A673 (cell line): Measurements from ENCODE around the gene ASB17. TPM values are rescaled to one million over a fixed set of nuclear protein-coding genes. Genes with fewer than 3 reads are reported as not detected.
"Not testable (repeated sequence)": the region's sequence is repeated elsewhere in the genome, so short reads cannot be mapped to it uniquely, and the experiment has no call there.

ENCODE experiments used
- BruUV-seq: library from RNA; stranded (reverse); fragments of 400-500 nt; replicated peaks from 2 replicates; lab custom pipeline; 2021; lab: Mats Ljungman, UMichigan
- CTCF ChIA-PET: fragments of 300-600 bp; sonication (Branson Sonifier 250); formaldehyde crosslinking; loops from one replicate; lab custom pipeline; 2022; ENCODE audit warnings: antibody characterized with exemption; lab: Charles Lee
- POLR2A ChIA-PET: fragments of 300-600 bp; sonication (Branson Sonifier 250); formaldehyde crosslinking; loops from one replicate; lab custom pipeline; 2022; ENCODE audit warnings: antibody characterized with exemption; ENCODE audit not compliant: low non-redundant PET; lab: Charles Lee
- DNase-seq: peaks from one replicate; pipeline ENCODE4 v3.0.0-alpha.2; 2015; ENCODE audit warnings: low spot score
- H3K27ac ChIP-seq: fragments of 200-600 bp; sonication (generic); 2 replicates; pipeline ENCODE4 v1.5.1; 2016; ENCODE audit warnings: mixed run types, low read depth, mild to moderate bottlenecking, mixed read lengths, antibody characterized with exemption, low read length; ENCODE audit not compliant: poor library complexity, severe bottlenecking
- H3K27me3 ChIP-seq: fragments of 200-600 bp; sonication (generic); replicated peaks from 2 replicates; pipeline ENCODE4 v1.6.1; 2017; ENCODE audit warnings: mixed run types, low read depth, mild to moderate bottlenecking, mixed read lengths, antibody characterized with exemption, low read length; ENCODE audit not compliant: insufficient read depth, poor library complexity
- H3K36me3 ChIP-seq: fragments of 200-600 bp; sonication (generic); 2 replicates; pipeline ENCODE4 v1.6.1; 2016; ENCODE audit warnings: mixed run types, mild to moderate bottlenecking, mixed read lengths, antibody characterized with exemption, low read length; ENCODE audit not compliant: insufficient read depth, poor library complexity, severe bottlenecking
- H3K4me1 ChIP-seq: fragments of 200-600 bp; sonication (generic); 2 replicates; pipeline ENCODE4 v1.6.1; 2017; ENCODE audit warnings: mixed run types, mild to moderate bottlenecking, mixed read lengths, antibody characterized with exemption, low read length; ENCODE audit not compliant: insufficient read depth, poor library complexity, severe bottlenecking
- H3K4me3 ChIP-seq: fragments of 200-600 bp; sonication (generic); 2 replicates; pipeline ENCODE4 v1.5.1; 2016; ENCODE audit warnings: low read depth, mixed run types, mild to moderate bottlenecking, mixed read lengths, low read length; ENCODE audit not compliant: poor library complexity, severe bottlenecking
- H3K9me3 ChIP-seq: fragments of 200-600 bp; sonication (generic); 2 replicates; pipeline ENCODE4 v1.6.1; 2016; ENCODE audit warnings: mixed run types, low read depth, mild to moderate bottlenecking, mixed read lengths, antibody characterized with exemption, low read length; ENCODE audit not compliant: poor library complexity, severe bottlenecking
- EZH2 ChIP-seq: fragments of 200-600 bp; sonication (generic); IDR thresholded peaks from 2 replicates; pipeline ENCODE4 v1.6.1; 2017; ENCODE audit warnings: borderline replicate concordance, low read depth, mild to moderate bottlenecking, mixed read lengths, antibody characterized with exemption, low read length; ENCODE audit not compliant: poor library complexity, severe bottlenecking
- intact Hi-C: fragments of 100-400 bp; cut with micrococcal nuclease; formaldehyde crosslinking; loops from one replicate; pipeline ENCODE4 v1.10.0; 2022; ENCODE audit not compliant: unreplicated experiment
- total RNA-seq: library from RNA; stranded (reverse); gene quantifications from 2 replicates; pipeline ENCODE4 v1.2.3, GENCODE V29; 2021
- TF ChIP-seq, protein P1 (sequence below): fragments of 300-800, 200-600 bp; sonication (generic); conservative IDR thresholded peaks from 2 replicates; pipeline ENCODE4 v1.5.1; 2017; ENCODE audit warnings: low read depth, mild to moderate bottlenecking, antibody characterized with exemption, low read length, moderate library complexity, mixed read lengths

Gene ASB17
- total RNA-seq, 1 experiment from 2014 or later, result not detected

DNA sequence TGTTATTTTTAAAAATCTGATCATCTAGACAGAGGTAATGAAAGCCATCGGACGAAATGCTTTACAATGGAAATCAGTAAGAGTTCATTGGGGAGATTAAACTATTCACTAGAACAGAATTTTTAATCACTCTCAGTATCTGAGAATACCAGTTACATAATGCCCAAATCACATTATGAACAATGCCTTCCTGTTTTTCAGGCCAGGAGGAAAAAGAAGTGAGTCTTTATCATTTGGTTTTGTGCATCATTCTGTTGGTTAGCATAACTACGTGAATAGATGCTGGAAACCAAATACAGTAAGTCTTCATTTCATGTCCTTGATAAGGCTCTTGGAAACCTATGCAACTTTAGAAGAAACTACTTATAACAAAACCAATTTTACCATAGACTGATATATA, 18.0 kb upstream of the ASB17 start:
- Histone ChIP-seq H3K27ac (no peak overlapping the region), H3K4me1 (no peaks in the 10 kb centered on the region), H3K27me3 (no peaks in the 10 kb centered on the region), H3K4me3 (no peak overlapping the region), H3K36me3 (no peaks in the 10 kb centered on the region), H3K9me3 (no peaks in the 10 kb centered on the region)
- DNase-seq, result no peak
- TF ChIP-seq, protein P1, sequence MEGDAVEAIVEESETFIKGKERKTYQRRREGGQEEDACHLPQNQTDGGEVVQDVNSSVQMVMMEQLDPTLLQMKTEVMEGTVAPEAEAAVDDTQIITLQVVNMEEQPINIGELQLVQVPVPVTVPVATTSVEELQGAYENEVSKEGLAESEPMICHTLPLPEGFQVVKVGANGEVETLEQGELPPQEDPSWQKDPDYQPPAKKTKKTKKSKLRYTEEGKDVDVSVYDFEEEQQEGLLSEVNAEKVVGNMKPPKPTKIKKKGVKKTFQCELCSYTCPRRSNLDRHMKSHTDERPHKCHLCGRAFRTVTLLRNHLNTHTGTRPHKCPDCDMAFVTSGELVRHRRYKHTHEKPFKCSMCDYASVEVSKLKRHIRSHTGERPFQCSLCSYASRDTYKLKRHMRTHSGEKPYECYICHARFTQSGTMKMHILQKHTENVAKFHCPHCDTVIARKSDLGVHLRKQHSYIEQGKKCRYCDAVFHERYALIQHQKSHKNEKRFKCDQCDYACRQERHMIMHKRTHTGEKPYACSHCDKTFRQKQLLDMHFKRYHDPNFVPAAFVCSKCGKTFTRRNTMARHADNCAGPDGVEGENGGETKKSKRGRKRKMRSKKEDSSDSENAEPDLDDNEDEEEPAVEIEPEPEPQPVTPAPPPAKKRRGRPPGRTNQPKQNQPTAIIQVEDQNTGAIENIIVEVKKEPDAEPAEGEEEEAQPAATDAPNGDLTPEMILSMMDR, result no peak
- TF ChIP-seq EZH2, result no peak
- ChIA-PET POLR2A (interaction anchor here (0.6 kb wide), 1 partner anchor 667 kb away, joined by 3 read pairs; no protein-coding TSS in a partner anchor), CTCF (no interaction called here)
- BruUV-seq, result no TSS peak
- intact Hi-C loops, result no loop called here

DNA sequence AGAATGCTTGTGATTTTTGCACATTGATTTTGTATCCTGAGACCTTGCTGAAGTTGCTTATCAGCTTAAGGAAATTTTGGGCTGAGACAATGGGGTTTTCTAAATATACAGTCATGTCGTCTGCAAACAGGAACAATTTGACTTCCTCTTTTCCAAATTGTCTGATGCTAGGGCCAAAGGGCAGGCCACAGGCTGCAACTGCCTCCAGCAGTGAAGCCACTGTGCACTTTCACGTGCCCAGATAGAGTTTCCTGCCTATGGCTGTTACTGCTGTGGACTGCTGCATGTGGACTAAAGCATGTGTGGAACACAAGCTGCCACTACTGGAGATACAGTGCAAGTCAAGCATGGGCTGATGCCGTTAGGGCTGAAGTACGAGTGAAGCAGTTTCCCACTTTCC, 10.8 kb upstream of the ASB17 start:
- H3K27ac ChIP-seq, H3K4me1 ChIP-seq, intact Hi-C loops, H3K36me3 ChIP-seq, H3K27me3 ChIP-seq, DNase-seq, H3K9me3 ChIP-seq, BruUV-seq, POLR2A ChIA-PET, H3K4me3 ChIP-seq, CTCF ChIA-PET: not testable (repeated sequence)

DNA sequence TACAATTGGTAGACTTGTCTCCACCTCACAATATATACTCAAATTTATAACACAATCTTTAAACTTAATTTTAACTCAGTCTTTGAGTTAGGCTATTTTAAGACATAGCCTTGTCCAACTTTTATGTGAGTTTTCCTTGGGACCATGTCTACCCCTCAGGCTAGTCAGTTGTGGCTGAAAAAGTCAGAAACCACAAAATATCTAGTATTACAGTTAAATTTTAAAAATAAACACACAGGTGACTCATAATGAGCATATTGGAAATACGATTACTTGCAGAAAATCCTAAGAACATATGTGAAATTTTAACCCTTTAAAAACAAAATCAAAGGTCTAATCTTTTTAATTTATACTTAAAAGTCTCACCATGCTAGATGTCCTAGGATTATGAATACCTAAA, 4.8 kb upstream of the ASB17 start:
- Histone ChIP-seq H3K9me3 (no peaks in the 10 kb centered on the region), H3K27me3 (no peaks in the 10 kb centered on the region), H3K36me3 (no peaks in the 10 kb centered on the region), H3K27ac (no peak overlapping the region), H3K4me3 (no peak overlapping the region), H3K4me1 (no peaks in the 10 kb centered on the region)
- intact Hi-C loops, result no loop called here
- no peak for DNase-seq
- no peak for TF ChIP-seq EZH2
- TF ChIP-seq, protein P1, result no peak
- ChIA-PET POLR2A (no interaction called here), CTCF (no interaction called here)
- BruUV-seq, result no TSS peak

DNA sequence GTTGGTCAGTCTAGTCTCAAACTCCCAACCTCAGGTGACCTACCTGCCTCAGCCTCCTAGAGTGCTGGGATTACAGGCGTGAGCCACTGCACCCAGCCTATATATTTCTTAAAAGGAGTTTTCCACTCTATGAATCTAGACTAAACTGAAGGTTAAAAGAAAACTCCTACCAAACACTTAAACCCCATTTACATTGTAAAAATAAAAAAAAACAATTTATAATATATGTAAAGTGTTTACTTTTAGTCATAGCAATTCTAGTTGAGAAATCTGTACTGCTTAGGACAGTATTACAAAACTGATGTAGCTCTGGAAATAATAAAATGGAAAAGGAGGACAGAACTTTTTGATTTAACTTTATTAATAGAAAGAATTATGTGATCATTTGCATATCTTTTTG, 9.5 kb downstream of the ASB17 start:
- no TSS peak for BruUV-seq
- Histone ChIP-seq H3K4me3 (no peak overlapping the region), H3K36me3 (no peaks in the 10 kb centered on the region), H3K9me3 (no peaks in the 10 kb centered on the region), H3K4me1 (no peaks in the 10 kb centered on the region), H3K27ac (no peak overlapping the region), H3K27me3 (no peaks in the 10 kb centered on the region)
- TF ChIP-seq EZH2, result no peak
- TF ChIP-seq, protein P1, result no peak
- ChIA-PET POLR2A (no interaction called here), CTCF (no interaction called here)
- DNase-seq, result no peak
- intact Hi-C loops, result no loop called here
